GM12872 (cell line): ENCODE measurements around the gene PPM1E.

ENCODE experiments used
- CTCF ChIP-seq: IDR thresholded peaks from 3 replicates; pipeline ENCODE4 v1.5.1; 2011; ENCODE audit warnings: low read depth, mild to moderate bottlenecking, low read length, moderate library complexity; ENCODE audit not compliant: insufficient read depth

Gene PPM1E

GRCh38 chr17:58976541-58976940 is 220.9 kb downstream of the PPM1E start:
- TF ChIP-seq CTCF: no peak

- TF ChIP-seq CTCF: no peak
These were observed 225.2 kb downstream of the PPM1E start for GRCh38 chr17:58980706-58981481.

- TF ChIP-seq CTCF: no peak
These were observed 227.0 kb downstream of the PPM1E start for GRCh38 chr17:58982626-58983025.

- TF ChIP-seq CTCF: no peak
These were observed 229.7 kb downstream of the PPM1E start for GRCh38 chr17:58985367-58985766.

GRCh38 chr17:58985971-58986370 is 230.3 kb downstream of the PPM1E start:
- TF ChIP-seq CTCF: no peak

GRCh38 chr17:58989629-58990028 is 234.0 kb downstream of the PPM1E start:
- TF ChIP-seq CTCF: no peak

- no peak for TF ChIP-seq CTCF
These were observed 236.2 kb downstream of the PPM1E start for GRCh38 chr17:58991718-58992331.
